Measurements from ENCODE around the gene GSTCD. TPM values are rescaled to one million over a fixed set of nuclear protein-coding genes. Genes with fewer than 3 reads are reported as not detected.

Gene GSTCD
- total and polyA plus RNA-seq, 10 donors = 1.8 to 14.6 (median 9.5) TPM

DNA sequence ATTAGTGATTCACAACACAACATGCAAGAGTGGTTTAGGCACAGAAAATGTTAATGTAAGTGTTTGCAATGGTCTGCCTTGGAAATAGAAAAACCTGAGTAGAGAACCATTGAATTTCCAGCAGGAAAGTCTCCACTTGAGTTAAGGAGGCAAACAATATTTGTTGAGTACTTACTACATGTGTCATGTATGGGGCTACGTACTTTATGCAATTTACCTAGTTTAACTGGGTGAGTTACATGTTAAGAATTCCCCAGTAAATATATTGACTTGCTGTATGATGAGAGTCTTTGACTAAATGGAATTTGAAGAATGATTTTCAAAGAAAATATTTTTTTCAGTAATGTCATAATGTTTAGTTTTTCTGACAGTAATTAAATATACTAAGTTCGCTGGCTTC lies 178.9 kb downstream of the GSTCD start:
- Histone ChIP-seq H3K4me3 (no peak overlapping the region), H3K4me1 (no peaks in the 10 kb centered on the region), H3K9me3 (peaks cover 0 to 10% (median 0%) of the 10 kb centered on the region in 8 donors), H3K27me3 (replicated peaks in 1 of 7) (peaks cover 0 to 11% (median 0%) of the 10 kb centered on the region in 7 donors), H3K36me3 (no peaks in the 10 kb centered on the region), H3K27ac (no peak overlapping the region)
- intact Hi-C loops (cut with DNase I; ENCODE audit: low total_unique reads) = no loop called here
- WGBS, 5 donors = 72 to 90% (median 87%) methylated on average over 2 of the region's 2 CpGs
- no peak for DNase-seq
- no peak for TF ChIP-seq POLR2A (IDR thresholded peaks at IDR 0.05)
- TF ChIP-seq POLR2AphosphoS5 (IDR thresholded peaks at IDR 0.05) = no peak
- TF ChIP-seq, protein P1, sequence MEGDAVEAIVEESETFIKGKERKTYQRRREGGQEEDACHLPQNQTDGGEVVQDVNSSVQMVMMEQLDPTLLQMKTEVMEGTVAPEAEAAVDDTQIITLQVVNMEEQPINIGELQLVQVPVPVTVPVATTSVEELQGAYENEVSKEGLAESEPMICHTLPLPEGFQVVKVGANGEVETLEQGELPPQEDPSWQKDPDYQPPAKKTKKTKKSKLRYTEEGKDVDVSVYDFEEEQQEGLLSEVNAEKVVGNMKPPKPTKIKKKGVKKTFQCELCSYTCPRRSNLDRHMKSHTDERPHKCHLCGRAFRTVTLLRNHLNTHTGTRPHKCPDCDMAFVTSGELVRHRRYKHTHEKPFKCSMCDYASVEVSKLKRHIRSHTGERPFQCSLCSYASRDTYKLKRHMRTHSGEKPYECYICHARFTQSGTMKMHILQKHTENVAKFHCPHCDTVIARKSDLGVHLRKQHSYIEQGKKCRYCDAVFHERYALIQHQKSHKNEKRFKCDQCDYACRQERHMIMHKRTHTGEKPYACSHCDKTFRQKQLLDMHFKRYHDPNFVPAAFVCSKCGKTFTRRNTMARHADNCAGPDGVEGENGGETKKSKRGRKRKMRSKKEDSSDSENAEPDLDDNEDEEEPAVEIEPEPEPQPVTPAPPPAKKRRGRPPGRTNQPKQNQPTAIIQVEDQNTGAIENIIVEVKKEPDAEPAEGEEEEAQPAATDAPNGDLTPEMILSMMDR (IDR thresholded peaks at IDR 0.05 in 8 of 11, conservative IDR thresholded peaks at IDR 0.05 in 3 of 11) = no peak

DNA sequence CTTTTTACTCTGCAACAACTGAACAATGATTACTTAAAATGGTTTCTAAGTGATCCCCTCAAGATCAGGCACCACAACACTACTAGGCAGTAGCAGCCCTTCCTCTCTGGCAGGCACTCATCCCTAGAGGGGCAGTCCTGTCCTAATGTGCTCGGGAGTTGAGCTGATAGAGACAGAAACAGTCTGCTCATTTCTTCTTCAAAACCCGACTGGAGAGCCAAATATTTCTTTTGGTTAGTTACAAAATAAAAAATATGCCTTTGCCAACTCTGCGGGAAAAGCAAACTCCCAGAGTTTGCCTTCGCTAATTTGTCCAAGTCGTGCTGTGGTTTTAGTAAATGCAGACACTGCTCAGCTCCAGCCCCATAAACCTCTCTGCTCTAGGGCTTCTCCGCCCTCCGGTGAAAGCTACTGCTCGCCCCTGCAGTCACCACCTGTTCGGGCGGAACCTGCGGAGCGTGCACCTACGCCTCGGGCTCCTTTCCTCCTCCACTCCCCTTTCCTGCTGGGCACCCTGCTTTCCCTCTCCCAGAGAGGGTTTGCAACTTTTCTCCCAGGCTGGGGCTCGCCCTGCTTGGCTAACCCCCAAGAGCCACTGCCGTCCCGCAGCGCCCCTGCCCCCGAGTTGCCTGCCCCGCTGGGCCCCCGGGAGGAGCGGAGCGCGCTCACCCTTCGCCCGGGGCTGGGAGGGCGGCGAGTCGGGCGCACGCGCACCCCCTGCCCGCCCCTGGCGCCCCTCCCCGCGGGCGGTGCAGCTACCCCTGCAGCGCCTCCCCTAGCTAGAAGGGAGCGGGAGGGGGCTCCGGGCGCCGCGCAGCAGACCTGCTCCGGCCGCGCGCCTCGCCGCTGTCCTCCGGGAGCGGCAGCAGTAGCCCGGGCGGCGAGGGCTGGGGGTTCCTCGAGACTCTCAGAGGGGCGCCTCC lies 186.3 kb downstream of the GSTCD start, which contains the start of gene NPNT:
Gene NPNT, plus strand, starts transcription at position 812 of the 923 bp plus-strand sequence. CDS start 182 bp downstream, outside the sequence.
- Histone ChIP-seq H3K27ac (peak within 1 kb of the TSS in 4 of 8 donors; percentile 27 to 73 (median 38)), H3K4me3 (peak within 1 kb of the TSS; percentile 28 to 63 (median 40)), H3K36me3 (no peaks in the 10 kb centered on the region), H3K27me3 (replicated peaks in 1 of 7) (peaks cover 0 to 74% (median 33%) of the 10 kb centered on the region in 7 donors), H3K9me3 (no peaks in the 10 kb centered on the region), H3K4me1 (peaks cover 0 to 26% (median 18%) of the 10 kb centered on the region in 6 donors)
- TF ChIP-seq POLR2AphosphoS5 (IDR thresholded peaks at IDR 0.05) (peak in 1 of 3 donors; percentile 62), POLR2A (IDR thresholded peaks at IDR 0.05) (no peak)
- TF ChIP-seq, protein P1 (IDR thresholded peaks at IDR 0.05 in 8 of 11, conservative IDR thresholded peaks at IDR 0.05 in 3 of 11) = no peak
- intact Hi-C loops (cut with DNase I; ENCODE audit: low total_unique reads) = no loop called here
- 2 to 6% (median 3%) methylated on average over 20 to 56 of the region's 56 CpGs for WGBS, 5 donors
- DNase-seq = peak; percentile 70

DNA sequence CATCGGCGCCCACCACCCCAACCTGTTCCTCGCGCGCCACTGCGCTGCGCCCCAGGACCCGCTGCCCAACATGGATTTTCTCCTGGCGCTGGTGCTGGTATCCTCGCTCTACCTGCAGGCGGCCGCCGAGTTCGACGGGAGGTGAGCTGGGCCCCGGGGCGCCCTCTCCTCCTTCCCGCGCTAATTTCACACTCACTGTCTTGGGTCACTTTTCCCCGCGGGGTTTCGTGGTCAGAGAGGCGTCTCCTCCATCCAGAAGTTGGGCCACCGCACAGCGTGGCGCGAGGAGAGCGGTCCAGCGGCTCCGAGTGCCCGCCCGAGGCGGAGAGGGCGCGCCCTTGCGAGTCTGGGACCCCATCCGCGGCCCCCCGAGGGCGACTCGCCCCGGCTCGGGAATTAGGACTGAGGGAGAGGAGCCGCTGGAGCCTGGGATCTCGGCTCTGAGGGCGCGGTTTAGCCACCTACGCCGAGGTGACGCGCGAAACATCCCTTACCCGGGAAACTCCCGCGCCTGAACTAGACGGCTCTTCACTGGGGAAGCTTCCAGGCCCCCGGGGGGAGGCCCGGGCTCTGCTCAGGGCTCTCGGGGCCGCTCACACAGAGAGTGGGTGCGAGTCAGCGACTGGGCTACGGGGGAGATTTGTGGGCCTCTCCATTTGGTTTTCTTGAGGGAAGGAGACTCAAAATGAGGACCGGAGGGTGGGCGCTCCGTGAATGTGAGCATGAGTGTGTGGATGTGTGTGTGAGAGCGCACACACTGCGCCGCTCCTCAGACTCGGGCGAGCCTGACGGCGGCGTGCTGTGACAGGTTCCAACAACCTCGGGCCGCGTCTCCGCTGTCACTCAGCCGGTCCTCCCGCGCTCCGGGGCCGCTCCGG lies 187.2 kb downstream of the GSTCD start:
- peak overlapping the region; percentile 28 to 63 (median 40) for H3K4me3 ChIP-seq
- intact Hi-C loops (cut with DNase I; ENCODE audit: low total_unique reads) = no loop called here
- no peaks in the 10 kb centered on the region for H3K9me3 ChIP-seq
- WGBS, 5 donors = 2 to 3% (median 2%) methylated on average over 46 to 84 of the region's 84 CpGs
- peaks cover 0 to 26% (median 18%) of the 10 kb centered on the region in 6 donors for H3K4me1 ChIP-seq
- H3K27ac ChIP-seq = peak overlapping the region in 4 of 8 donors; percentile 27 to 73 (median 38)
- no peak for DNase-seq
- H3K36me3 ChIP-seq = no peaks in the 10 kb centered on the region
- TF ChIP-seq, protein P1 (IDR thresholded peaks at IDR 0.05 in 8 of 11, conservative IDR thresholded peaks at IDR 0.05 in 3 of 11) = peak in 1 of 11 experiments; percentile 33
- no peak for TF ChIP-seq POLR2A (IDR thresholded peaks at IDR 0.05)
- peaks cover 0 to 74% (median 33%) of the 10 kb centered on the region in 7 donors for H3K27me3 ChIP-seq (replicated peaks in 1 of 7)
